ENCODE data around the gene SUFU. TPM values are rescaled to one million over a fixed set of nuclear protein-coding genes. Genes with fewer than 3 reads are reported as not detected.

SUFU gene
- total and polyA plus RNA-seq, 2 of the 4 experiments (the other 2 are of a cell fraction) = 2.2 to 11.0 TPM

- TF ChIP-seq FOS (IDR thresholded peaks at IDR 0.05; ENCODE audit: low read depth, low read length) = no peak
- no peak for TF ChIP-seq BHLHE40 (IDR thresholded peaks at IDR 0.05; ENCODE audit: low read depth, low read length)
- TF ChIP-seq, protein P1, sequence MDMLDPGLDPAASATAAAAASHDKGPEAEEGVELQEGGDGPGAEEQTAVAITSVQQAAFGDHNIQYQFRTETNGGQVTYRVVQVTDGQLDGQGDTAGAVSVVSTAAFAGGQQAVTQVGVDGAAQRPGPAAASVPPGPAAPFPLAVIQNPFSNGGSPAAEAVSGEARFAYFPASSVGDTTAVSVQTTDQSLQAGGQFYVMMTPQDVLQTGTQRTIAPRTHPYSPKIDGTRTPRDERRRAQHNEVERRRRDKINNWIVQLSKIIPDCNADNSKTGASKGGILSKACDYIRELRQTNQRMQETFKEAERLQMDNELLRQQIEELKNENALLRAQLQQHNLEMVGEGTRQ (IDR thresholded peaks at IDR 0.05; ENCODE audit: low read depth, low read length) = no peak
- TF ChIP-seq CTCF (conservative IDR thresholded peaks at IDR 0.05; ENCODE audit: low read depth, low read length) = no peak
- no peak for TF ChIP-seq MXI1 (IDR thresholded peaks at IDR 0.05; ENCODE audit: borderline replicate concordance, low read depth, low read length)
- no peak for TF ChIP-seq CEBPB (IDR thresholded peaks at IDR 0.05; ENCODE audit: low read depth, low read length)
- TF ChIP-seq SMC3 (IDR thresholded peaks at IDR 0.05; ENCODE audit: low read depth, low read length) = no peak
- no peak for TF ChIP-seq NFE2L2 (IDR thresholded peaks at IDR 0.05; ENCODE audit: low read depth, low read length)
- no peak for TF ChIP-seq RCOR1 (IDR thresholded peaks at IDR 0.05; ENCODE audit: insufficient replicate concordance, low read length)
- no peak for TF ChIP-seq MAFK (IDR thresholded peaks at IDR 0.05; ENCODE audit: low read depth, low read length)
- no peak for TF ChIP-seq RAD21 (IDR thresholded peaks at IDR 0.05; ENCODE audit: low read length)
- no peak for DNase-seq
- Histone ChIP-seq H2AFZ (replicated peaks; ENCODE audit: low read length, poor library complexity) (no peak overlapping the region), H3K27me3 (ENCODE audit: control insufficient read depth, insufficient read depth, low read length) (no peaks in the 10 kb centered on the region), H3K4me3 (ENCODE audit: insufficient read depth, low read depth, low read length) (0 out of 2 replicates have a peak overlapping the region, but pooled peaks have one; percentile 6), H2BK120ac (ENCODE audit: low read depth, low read length) (no peak overlapping the region), H3K4me2 (ENCODE audit: low read depth, low read length) (peak overlapping the region; percentile 81; the same call in 1 of the 2 replicates), H3K14ac (replicated peaks; ENCODE audit: low read depth, low read length) (0 out of 2 replicates have a peak overlapping the region, but pooled peaks have one; percentile 37), H3K9me3 (ENCODE audit: control insufficient read depth, insufficient read depth, low read length) (no peaks in the 10 kb centered on the region), H4K20me1 (ENCODE audit: insufficient read depth, low read length) (peaks cover 100% of the 10 kb centered on the region), H3K4ac (ENCODE audit: low read depth, low read length) (peak overlapping the region; percentile 26; the same call in 1 of the 2 replicates), H2AK9ac (replicated peaks; ENCODE audit: low read depth, low read length, poor library complexity) (peak overlapping the region; percentile 23), H3K56ac (ENCODE audit: extremely low read depth, insufficient read depth, low read length) (no peak overlapping the region), H2BK15ac (ENCODE audit: low read depth, low read length) (no peak overlapping the region), H3K4me1 (ENCODE audit: control insufficient read depth, insufficient read depth, low read length) (peaks cover 40% of the 10 kb centered on the region), H4K8ac (ENCODE audit: low read depth in 2 of 2, low read length in 2 of 2) (no peak overlapping the region; a peak in 1 of 4 replicates), H2BK20ac (ENCODE audit: low read depth, low read length) (no peak overlapping the region), H3K23ac (ENCODE audit: low read depth, low read length) (0 out of 2 replicates have a peak overlapping the region, but pooled peaks have one; percentile 26), H4K5ac (ENCODE audit: low read depth, low read length) (no peak overlapping the region), H3K79me1 (ENCODE audit: low read depth in 1 of 2, low read length in 2 of 2) (peaks cover 10 to 90% of the 10 kb centered on the region in 2 experiments; a peak in 3 of 4 replicates), H3K36me3 (ENCODE audit: control insufficient read depth, insufficient read depth, low read length) (peaks cover 45% of the 10 kb centered on the region), H3K18ac (ENCODE audit: low read depth, low read length) (no peak overlapping the region), H4K91ac (ENCODE audit: insufficient read depth, low read depth, low read length) (no peak overlapping the region; the same call in 1 of the 2 replicates), H3K9me1 (ENCODE audit: insufficient read depth, low read length) (peaks cover 48% of the 10 kb centered on the region), H2AK5ac (ENCODE audit: low read depth, low read length) (peak overlapping the region; percentile 9; the same call in 1 of the 2 replicates), H3K27ac (ENCODE audit: insufficient read depth, low read length) (peak overlapping the region; percentile 38), H3K9ac (ENCODE audit: low read depth, low read length) (peak overlapping the region; percentile 32; the same call in 1 of the 2 replicates), H2BK5ac (ENCODE audit: low read depth, low read length, poor library complexity, severe bottlenecking) (peak overlapping the region; percentile 15)
- dilution Hi-C loops (cut with HindIII; ENCODE audit: low sequenced_read_pairs, unreplicated experiment) = no loop called here
- intact Hi-C loops (cut with micrococcal nuclease) = loop anchor here (10.0 kb wide), 1 partner anchor 255 kb away; the partner anchor contains the start of gene NFKB2
- in situ Hi-C loops (cut with MboI; ENCODE audit: low sequenced_read_pairs) = no loop called here
- ChIA-PET CTCF (no interaction called here), POLR2A (ENCODE audit: unreplicated experiment) (no interaction called here)
- 76% methylated on average over 2 of the region's 12 CpGs; no CpG with 5 or more reads in 1 of the 2 experiments for WGBS, 2 experiments (ENCODE audit: extremely low coverage in 2 of 2, insufficient read length in 1 of 2)
- BruUV-seq (replicated peaks) = no TSS peak
- no peak for ATAC-seq (ENCODE audit: low read depth)
Measured at GRCh38 chr10:102649797-102650654, 146.3 kb downstream of the SUFU start.

Data from IMR-90 (cell line).